PC-3 (cell line): ENCODE measurements around the gene RNMT. TPM values are rescaled to one million over a fixed set of nuclear protein-coding genes. Genes with fewer than 3 reads are reported as not detected.
"Not testable (repeated sequence)": the region's sequence is repeated elsewhere in the genome, so short reads cannot be mapped to it uniquely, and the experiment has no call there.

ENCODE experiments used
- ATAC-seq: fragments of 200-7000 bp; cut with Tn5 transposase; 2 replicates; pipeline ENCODE4 v1.9.1; 2020; ENCODE audit warnings: mild to moderate bottlenecking, moderate library complexity
- BruUV-seq: library from RNA; stranded (reverse); fragments of 400-500 nt; replicated peaks from 2 replicates; lab custom pipeline; 2021; lab: Mats Ljungman, UMichigan
- CTCF ChIA-PET: fragments of 300-600 bp; sonication (Branson Sonifier 250); formaldehyde crosslinking; loops from one replicate; lab custom pipeline; 2022; ENCODE audit warnings: antibody characterized with exemption; lab: Charles Lee
- POLR2A ChIA-PET: fragments of 300-600 bp; sonication (Branson Sonifier 250); formaldehyde crosslinking; loops from one replicate; lab custom pipeline; 2022; ENCODE audit warnings: antibody characterized with exemption; ENCODE audit not compliant: unreplicated experiment; lab: Charles Lee
- DNase-seq: peaks from one replicate; pipeline ENCODE4 v3.0.0-alpha.2; 2015
- H2AFZ ChIP-seq: fragments of 300-600 bp; sonication (generic); 2 replicates; pipeline ENCODE4 v1.6.0; 2016; ENCODE audit warnings: antibody characterized with exemption, low read length
- H3F3A ChIP-seq: fragments of 300-600 bp; sonication (generic); one replicate; pipeline ENCODE4 v1.6.0; 2017; ENCODE audit warnings: antibody characterized with exemption, low read length, control low read depth, mild to moderate bottlenecking; ENCODE audit not compliant: unreplicated experiment
- H3K27ac ChIP-seq: fragments of 300-600 bp; sonication (generic); 2 replicates; pipeline ENCODE4 v1.5.1; 2016; ENCODE audit warnings: mild to moderate bottlenecking, low read length
- H3K27me3 ChIP-seq: fragments of 300-600 bp; sonication (generic); 2 replicates; pipeline ENCODE4 v1.6.1; 2016; ENCODE audit warnings: low read length, mixed read lengths
- H3K36me3 ChIP-seq: fragments of 300-600 bp; sonication (generic); 2 replicates; pipeline ENCODE4 v1.6.1; 2016; ENCODE audit warnings: low read depth, mixed run types, low read length, mixed read lengths
- H3K4me1 ChIP-seq: fragments of 300-600 bp; sonication (generic); 2 replicates; pipeline ENCODE4 v1.5.1; 2016; ENCODE audit warnings: low read length; ENCODE audit not compliant: insufficient read depth
- H3K4me2 ChIP-seq: fragments of 300-600 bp; sonication (generic); 2 replicates; pipeline ENCODE4 v1.6.0; 2016; ENCODE audit warnings: low read length
- H3K4me3 ChIP-seq: fragments of 300-600 bp; sonication (generic); 2 replicates; pipeline ENCODE4 v1.5.1; 2016; ENCODE audit warnings: mild to moderate bottlenecking, low read length, mixed read lengths
- H3K79me2 ChIP-seq: fragments of 300-600 bp; sonication (generic); 2 replicates; pipeline ENCODE4 v1.6.1; 2017; ENCODE audit warnings: low read length, mixed read lengths
- H3K9ac ChIP-seq: fragments of 300-600 bp; sonication (generic); 2 replicates; pipeline ENCODE4 v1.6.0; 2016; ENCODE audit warnings: mild to moderate bottlenecking, low read length
- H3K9me2 ChIP-seq: fragments of 300-600 bp; sonication (generic); replicated peaks from 2 replicates; pipeline ENCODE4 v1.6.1; 2016; ENCODE audit warnings: mixed run types, low read length, mixed read lengths
- H3K9me3 ChIP-seq: fragments of 300-600 bp; sonication (generic); 2 replicates; pipeline ENCODE4 v1.6.1; 2016; ENCODE audit warnings: low read length, mixed read lengths
- H4K20me1 ChIP-seq: fragments of 300-600 bp; sonication (generic); 2 replicates; pipeline ENCODE4 v1.6.1; 2016; ENCODE audit warnings: low read length, mixed read lengths
- CTCF ChIP-seq: fragments of 300-600 bp; sonication (generic); conservative IDR thresholded peaks from 2 replicates; pipeline ENCODE4 v1.5.1; 2017; ENCODE audit warnings: antibody characterized with exemption, low read depth, mild to moderate bottlenecking, low read length
- EZH2 ChIP-seq: fragments of 300-600 bp; sonication (generic); IDR thresholded peaks from one replicate; pipeline ENCODE4 v1.6.1; 2017; ENCODE audit warnings: antibody characterized with exemption, mild to moderate bottlenecking, low read length; ENCODE audit not compliant: unreplicated experiment
- EZH2phosphoT487 ChIP-seq: fragments of 300-600 bp; sonication (generic); IDR thresholded peaks from 2 replicates; pipeline ENCODE4 v1.6.1; 2018; ENCODE audit warnings: mild to moderate bottlenecking, antibody characterized with exemption, low read length, borderline replicate concordance
- intact Hi-C: fragments of 100-400 bp; cut with micrococcal nuclease; formaldehyde crosslinking; loops from 2 replicates; pipeline ENCODE4 v1.9.0; 2023
- total RNA-seq: library from RNA; depleted of rRNA; stranded (reverse); fragments of >200 nt; gene quantifications from 2 replicates; pipeline ENCODE4 v1.2.3, GENCODE V29; 2014

Gene RNMT
- total RNA-seq, 1 experiment from 2014 or later: 18.9 TPM

GRCh38 chr18:13681701-13682100 is 44.8 kb upstream of the RNMT start:
- DNase-seq (no peak), ATAC-seq (no peak)
- H3K36me3 ChIP-seq: peaks cover 45% of the 10 kb centered on the region
- intact Hi-C loops: no loop called here
- no peak overlapping the region for H3K4me3 ChIP-seq
- H3K9me3 ChIP-seq: 0 out of 2 replicates have a peak, but pooled peaks cover 7% of the 10 kb centered on the region
- H3K9me2 ChIP-seq: no peaks in the 10 kb centered on the region
- peaks cover 83% of the 10 kb centered on the region for H3K79me2 ChIP-seq
- H3K4me1 ChIP-seq: no peaks in the 10 kb centered on the region
- H3K27ac ChIP-seq: no peak overlapping the region
- no peaks in the 10 kb centered on the region for H3K27me3 ChIP-seq
- CTCF ChIA-PET: no interaction called here
- no TSS peak for BruUV-seq
- no peak overlapping the region for H3K4me2 ChIP-seq
- no peak overlapping the region for H3K9ac ChIP-seq
- peaks cover 26% of the 10 kb centered on the region; the same call in 1 of the 2 replicates for H4K20me1 ChIP-seq
- TF ChIP-seq CTCF (no peak), EZH2 (no peak), EZH2phosphoT487 (no peak)
- POLR2A ChIA-PET: no interaction called here
- H2AFZ ChIP-seq: no peak overlapping the region
- H3F3A ChIP-seq: no peaks in the 10 kb centered on the region

GRCh38 chr18:13684546-13684945 is 41.9 kb upstream of the RNMT start:
- Histone ChIP-seq H3K4me1 (no peaks in the 10 kb centered on the region), H3K27ac (no peak overlapping the region), H3K27me3 (no peaks in the 10 kb centered on the region), H3K9me2 (no peaks in the 10 kb centered on the region), H2AFZ (no peak overlapping the region), H3K9me3 (no peaks in the 10 kb centered on the region), H3K36me3 (peaks cover 27% of the 10 kb centered on the region), H3K4me2 (no peak overlapping the region), H3K9ac (no peak overlapping the region), H4K20me1 (0 out of 2 replicates have a peak, but pooled peaks cover 21% of the 10 kb centered on the region), H3F3A (no peaks in the 10 kb centered on the region), H3K4me3 (no peak overlapping the region), H3K79me2 (peaks cover 95% of the 10 kb centered on the region)
- ChIA-PET CTCF (no interaction called here), POLR2A (no interaction called here)
- no TSS peak for BruUV-seq
- TF ChIP-seq EZH2phosphoT487: no peak
- no peak for TF ChIP-seq EZH2
- TF ChIP-seq CTCF: no peak
- no peak for DNase-seq
- intact Hi-C loops: no loop called here
- no peak for ATAC-seq

GRCh38 chr18:13688191-13689136 is 38.0 kb upstream of the RNMT start:
- Histone ChIP-seq H3K9me3 (no peaks in the 10 kb centered on the region), H3K4me3 (no peak overlapping the region), H3K36me3 (0 out of 2 replicates have a peak, but pooled peaks cover 3% of the 10 kb centered on the region), H3K27ac (no peak overlapping the region), H3K9ac (no peak overlapping the region), H3K27me3 (no peaks in the 10 kb centered on the region), H4K20me1 (0 out of 2 replicates have a peak, but pooled peaks cover 17% of the 10 kb centered on the region), H3F3A (no peaks in the 10 kb centered on the region), H3K4me2 (no peak overlapping the region), H3K9me2 (no peaks in the 10 kb centered on the region), H3K4me1 (no peaks in the 10 kb centered on the region), H2AFZ (no peak overlapping the region), H3K79me2 (peaks cover 81% of the 10 kb centered on the region)
- intact Hi-C loops: no loop called here
- no TSS peak for BruUV-seq
- POLR2A ChIA-PET: no interaction called here
- DNase-seq (no peak), ATAC-seq (no peak)
- CTCF ChIA-PET: no interaction called here
- TF ChIP-seq CTCF: no peak
- no peak for TF ChIP-seq EZH2
- TF ChIP-seq EZH2phosphoT487: no peak

GRCh38 chr18:13690060-13690459 is 36.4 kb upstream of the RNMT start:
- ATAC-seq, H3F3A ChIP-seq, H3K4me2 ChIP-seq, H3K9me3 ChIP-seq, DNase-seq, POLR2A ChIA-PET, CTCF ChIA-PET, H3K9me2 ChIP-seq, H3K27me3 ChIP-seq, H3K9ac ChIP-seq, BruUV-seq, H3K4me3 ChIP-seq, intact Hi-C loops, H2AFZ ChIP-seq, H3K27ac ChIP-seq, H3K36me3 ChIP-seq, H3K4me1 ChIP-seq: not testable (repeated sequence)
- H3K79me2 ChIP-seq: peaks cover 69% of the 10 kb centered on the region
- H4K20me1 ChIP-seq: 0 out of 2 replicates have a peak, but pooled peaks cover 13% of the 10 kb centered on the region
